Measurements from ENCODE around the gene ALG14. TPM values are rescaled to one million over a fixed set of nuclear protein-coding genes. Genes with fewer than 3 reads are reported as not detected.
A peak's percentile ranks its signal among the peaks of the same experiment; 100 is the strongest.

The ALG14 gene
- total RNA-seq, 3 donors from 2014 or later, result 1.2 to 1.6 (median 1.4) TPM

DNA sequence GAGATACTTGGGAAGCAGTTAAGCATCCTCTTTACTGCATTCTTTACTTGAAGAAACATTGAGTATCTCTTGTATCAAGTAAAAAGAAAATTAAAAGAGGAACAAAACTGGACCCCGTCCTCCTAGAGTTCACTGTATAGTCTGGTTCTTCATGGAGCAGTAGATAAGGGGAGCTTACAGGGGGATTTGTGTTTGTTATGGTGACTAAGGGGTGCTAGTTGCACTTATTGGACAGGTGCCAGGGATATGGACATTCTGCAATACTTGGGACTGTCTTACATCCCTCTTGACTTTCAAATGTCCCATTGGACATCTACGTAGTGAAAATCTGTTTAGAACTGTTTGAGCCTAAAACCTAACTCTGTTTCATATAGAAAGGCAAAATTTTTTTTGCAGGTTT, 67.2 kb downstream of the ALG14 start:
- Histone ChIP-seq H3K36me3 (no peaks in the 10 kb centered on the region), H3K27me3 (no peaks in the 10 kb centered on the region), H3K27ac (no peak overlapping the region), H3K4me1 (no peaks in the 10 kb centered on the region), H3K4me3 (no peak overlapping the region), H3K9me3 (no peaks in the 10 kb centered on the region)
- intact Hi-C loops (cut with DNase I; ENCODE audit: low total_unique reads), result no loop called here
- TF ChIP-seq, protein P1, sequence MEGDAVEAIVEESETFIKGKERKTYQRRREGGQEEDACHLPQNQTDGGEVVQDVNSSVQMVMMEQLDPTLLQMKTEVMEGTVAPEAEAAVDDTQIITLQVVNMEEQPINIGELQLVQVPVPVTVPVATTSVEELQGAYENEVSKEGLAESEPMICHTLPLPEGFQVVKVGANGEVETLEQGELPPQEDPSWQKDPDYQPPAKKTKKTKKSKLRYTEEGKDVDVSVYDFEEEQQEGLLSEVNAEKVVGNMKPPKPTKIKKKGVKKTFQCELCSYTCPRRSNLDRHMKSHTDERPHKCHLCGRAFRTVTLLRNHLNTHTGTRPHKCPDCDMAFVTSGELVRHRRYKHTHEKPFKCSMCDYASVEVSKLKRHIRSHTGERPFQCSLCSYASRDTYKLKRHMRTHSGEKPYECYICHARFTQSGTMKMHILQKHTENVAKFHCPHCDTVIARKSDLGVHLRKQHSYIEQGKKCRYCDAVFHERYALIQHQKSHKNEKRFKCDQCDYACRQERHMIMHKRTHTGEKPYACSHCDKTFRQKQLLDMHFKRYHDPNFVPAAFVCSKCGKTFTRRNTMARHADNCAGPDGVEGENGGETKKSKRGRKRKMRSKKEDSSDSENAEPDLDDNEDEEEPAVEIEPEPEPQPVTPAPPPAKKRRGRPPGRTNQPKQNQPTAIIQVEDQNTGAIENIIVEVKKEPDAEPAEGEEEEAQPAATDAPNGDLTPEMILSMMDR (IDR thresholded peaks at IDR 0.05), result no peak
- TF ChIP-seq POLR2A (IDR thresholded peaks at IDR 0.05), result no peak
- TF ChIP-seq POLR2AphosphoS5 (IDR thresholded peaks at IDR 0.05), result no peak
- no peak for DNase-seq (ENCODE audit: low spot score in 2 of 2)

DNA sequence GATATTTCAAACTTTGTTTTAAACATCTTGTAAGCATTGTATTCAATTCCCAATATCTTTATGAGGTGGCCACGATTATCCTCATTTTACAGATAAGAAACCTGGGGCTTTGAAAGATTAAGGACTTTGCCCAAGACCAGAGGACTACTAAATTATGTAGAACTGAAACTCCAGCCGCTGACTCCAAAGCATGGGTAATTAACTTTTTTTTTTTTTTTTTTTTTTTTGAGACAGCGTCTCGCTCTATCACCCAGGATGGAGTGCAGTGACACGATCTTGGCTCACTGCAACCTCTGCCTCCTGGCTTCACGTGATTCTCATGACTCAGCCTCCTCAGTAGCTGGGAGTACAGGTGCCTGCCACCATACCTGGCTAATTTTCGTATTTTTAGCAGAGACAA, 68.7 kb downstream of the ALG14 start:
- no peaks in the 10 kb centered on the region for H3K9me3 ChIP-seq
- no peak overlapping the region for H3K4me3 ChIP-seq
- no peaks in the 10 kb centered on the region for H3K27me3 ChIP-seq
- intact Hi-C loops (cut with DNase I; ENCODE audit: low total_unique reads), result no loop called here
- no peak for DNase-seq (ENCODE audit: low spot score in 2 of 2)
- TF ChIP-seq POLR2AphosphoS5 (IDR thresholded peaks at IDR 0.05), result no peak
- no peak for TF ChIP-seq POLR2A (IDR thresholded peaks at IDR 0.05)
- TF ChIP-seq, protein P1 (IDR thresholded peaks at IDR 0.05), result no peak
- no peaks in the 10 kb centered on the region for H3K4me1 ChIP-seq
- H3K27ac ChIP-seq, result no peak overlapping the region
- H3K36me3 ChIP-seq, result no peaks in the 10 kb centered on the region

DNA sequence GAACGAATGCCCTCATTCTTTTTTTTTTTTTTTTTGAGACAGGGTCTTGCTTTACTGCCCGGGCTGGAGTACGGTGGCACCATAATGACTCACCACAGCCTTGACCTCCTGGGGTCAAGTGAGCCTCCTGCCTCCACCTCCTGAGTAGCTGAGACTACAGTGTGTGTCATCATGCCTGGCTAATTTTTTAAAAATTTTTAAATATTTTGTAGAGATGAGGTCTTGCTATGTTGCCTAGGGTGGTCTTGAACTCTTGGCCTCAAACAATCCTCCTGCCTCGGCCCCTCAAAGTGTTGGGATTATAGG, 69.4 kb downstream of the ALG14 start:
- no peak for DNase-seq (ENCODE audit: low spot score in 2 of 2)
- Histone ChIP-seq H3K9me3 (no peaks in the 10 kb centered on the region), H3K4me1 (no peaks in the 10 kb centered on the region), H3K27me3 (no peaks in the 10 kb centered on the region), H3K36me3 (no peaks in the 10 kb centered on the region), H3K4me3 (no peak overlapping the region), H3K27ac (no peak overlapping the region)
- intact Hi-C loops (cut with DNase I; ENCODE audit: low total_unique reads), result no loop called here
- no peak for TF ChIP-seq POLR2AphosphoS5 (IDR thresholded peaks at IDR 0.05)

DNA sequence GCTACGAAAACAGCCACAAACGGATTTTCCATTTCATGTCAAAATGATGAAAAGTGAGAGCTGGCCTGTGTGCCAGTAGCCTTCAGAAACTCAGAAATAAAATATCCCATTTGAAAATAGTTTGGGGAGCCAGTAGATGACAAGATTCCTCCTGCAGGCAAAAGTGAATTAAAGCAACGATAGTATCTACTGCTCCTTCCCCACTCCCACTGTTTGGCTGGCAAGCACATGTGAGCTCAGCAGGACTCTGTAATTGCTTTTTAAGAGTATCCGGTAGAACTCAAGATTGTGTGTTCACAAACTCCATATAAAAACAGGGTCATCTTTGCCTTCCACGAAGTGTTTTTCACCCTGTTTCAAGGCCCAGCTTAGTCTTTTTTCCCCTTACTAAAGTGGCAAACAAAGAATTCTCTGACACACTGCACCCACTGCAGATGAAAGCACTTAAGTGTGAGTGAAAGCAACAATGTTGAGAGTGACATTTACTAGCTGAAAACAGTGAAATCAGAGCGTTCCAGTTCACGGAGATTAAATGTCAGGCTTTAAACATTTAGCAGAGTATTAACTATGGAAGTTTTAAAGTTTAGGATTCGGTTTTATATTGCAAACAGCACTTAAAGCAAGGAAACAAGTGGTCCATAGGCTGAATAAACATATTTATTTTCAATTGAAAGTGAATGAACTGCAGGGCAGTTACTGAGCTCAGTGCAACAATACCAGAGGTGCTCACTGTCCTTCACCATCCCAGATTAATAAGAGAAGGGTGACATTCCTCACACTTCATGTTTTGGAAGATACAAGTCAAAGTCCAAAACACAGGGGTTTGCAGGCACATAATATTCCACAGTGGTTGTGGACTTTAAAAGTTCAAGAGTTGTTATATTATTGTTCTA, 70.0 kb downstream of the ALG14 start:
- H3K27me3 ChIP-seq, result no peaks in the 10 kb centered on the region
- H3K9me3 ChIP-seq, result no peaks in the 10 kb centered on the region
- intact Hi-C loops (cut with DNase I; ENCODE audit: low total_unique reads), result no loop called here
- no peak overlapping the region for H3K4me3 ChIP-seq
- TF ChIP-seq POLR2A (IDR thresholded peaks at IDR 0.05) (no peak), POLR2AphosphoS5 (IDR thresholded peaks at IDR 0.05) (no peak)
- TF ChIP-seq, protein P1 (IDR thresholded peaks at IDR 0.05), result no peak
- DNase-seq (ENCODE audit: low spot score in 2 of 2), result no peak
- no peaks in the 10 kb centered on the region for H3K4me1 ChIP-seq
- H3K27ac ChIP-seq, result peak overlapping the region; percentile 18 to 40
- no peaks in the 10 kb centered on the region for H3K36me3 ChIP-seq

DNA sequence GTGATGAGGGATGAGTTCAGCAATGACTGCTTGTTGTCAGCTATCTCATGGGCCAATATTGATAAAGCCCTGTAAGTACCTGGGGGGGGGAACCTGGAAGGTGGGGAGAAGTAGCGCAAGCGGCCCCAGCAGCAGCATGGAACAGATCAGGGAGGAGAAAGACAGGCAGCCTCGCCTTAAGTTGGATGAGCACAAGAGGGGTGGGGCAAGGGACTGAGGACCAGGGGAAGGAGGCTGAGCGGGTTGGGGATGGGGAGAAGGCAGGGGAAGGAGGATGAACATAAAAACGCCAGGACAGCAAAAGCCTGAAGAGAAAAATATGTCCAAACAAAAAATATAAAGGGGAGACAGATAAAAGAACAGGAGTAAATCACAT, 70.6 kb downstream of the ALG14 start:
- H3K36me3 ChIP-seq, result no peaks in the 10 kb centered on the region
- intact Hi-C loops (cut with DNase I; ENCODE audit: low total_unique reads), result no loop called here
- H3K9me3 ChIP-seq, result no peaks in the 10 kb centered on the region
- no peak overlapping the region for H3K4me3 ChIP-seq
- peak overlapping the region; percentile 18 to 45 for H3K27ac ChIP-seq
- no peak for DNase-seq (ENCODE audit: low spot score in 2 of 2)
- H3K4me1 ChIP-seq, result no peaks in the 10 kb centered on the region
- H3K27me3 ChIP-seq, result no peaks in the 10 kb centered on the region
- TF ChIP-seq POLR2AphosphoS5 (IDR thresholded peaks at IDR 0.05), result no peak
- TF ChIP-seq POLR2A (IDR thresholded peaks at IDR 0.05), result no peak
- TF ChIP-seq, protein P1 (IDR thresholded peaks at IDR 0.05), result no peak
